Measurements from ENCODE around the gene KIAA0753.
"Not testable (repeated sequence)": the region's sequence is repeated elsewhere in the genome, so short reads cannot be mapped to it uniquely, and the experiment has no call there.

The KIAA0753 gene

DNA sequence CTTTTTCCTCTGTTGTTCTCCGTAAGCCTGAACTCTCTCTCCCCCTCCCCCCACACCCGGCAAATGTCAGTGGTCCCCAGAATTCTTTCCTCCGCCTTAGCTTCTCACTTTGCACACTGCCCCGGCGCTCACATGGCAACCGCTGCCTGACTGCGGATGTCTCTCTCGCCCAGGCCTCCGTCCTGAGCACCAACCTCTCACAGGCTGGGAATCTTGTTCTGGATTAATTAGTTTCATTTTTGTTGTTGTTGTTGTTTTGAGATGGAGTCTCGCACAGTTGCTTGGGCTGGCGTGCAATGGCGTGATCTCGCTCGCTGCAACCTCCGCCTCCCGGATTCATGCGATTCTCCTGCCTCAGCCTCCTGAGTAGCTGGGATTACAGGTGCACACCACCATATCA lies 27.7 kb upstream of the KIAA0753 start:
- DNase-seq, result no peak

DNA sequence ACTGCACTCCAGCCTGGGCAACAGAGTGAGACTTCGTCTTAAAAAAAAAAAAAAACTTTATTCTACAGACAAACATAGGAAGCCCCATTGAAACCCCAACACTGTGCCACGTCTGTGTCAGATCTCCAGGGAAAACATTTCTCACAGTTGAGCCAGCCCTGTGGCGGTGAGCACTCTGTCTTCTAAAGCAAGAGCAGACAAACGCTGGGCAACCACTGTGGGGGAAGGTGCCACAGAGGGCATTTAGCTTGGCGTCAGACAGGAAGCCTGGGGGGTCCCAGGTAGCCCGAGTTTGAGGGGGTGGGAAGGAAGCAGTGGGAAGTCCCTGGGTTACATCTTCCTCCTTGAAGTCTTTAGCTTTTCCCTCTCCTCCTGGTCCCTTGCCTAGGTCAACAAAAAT lies 27.0 kb upstream of the KIAA0753 start:
- DNase-seq, result no peak

DNA sequence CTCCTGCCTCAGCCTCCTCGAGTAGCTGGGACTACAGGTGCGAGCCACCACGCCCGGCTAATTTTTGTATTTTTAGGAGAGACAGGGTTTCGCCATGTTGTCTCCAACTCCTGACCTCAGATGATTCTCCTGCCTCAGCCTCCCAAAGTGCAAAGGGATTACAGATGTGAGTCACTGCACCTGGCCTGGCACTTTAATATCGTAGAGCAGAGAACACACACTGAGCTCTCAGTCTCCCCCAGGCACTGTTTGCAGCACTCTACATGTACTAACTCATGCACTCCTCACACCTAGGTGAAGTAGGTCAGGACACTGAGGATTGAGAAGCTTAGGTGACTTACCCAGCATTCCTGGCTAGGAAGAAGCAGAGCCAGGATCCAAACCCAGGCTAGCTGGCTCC lies 26.0 kb upstream of the KIAA0753 start:
- no peak for DNase-seq

DNA sequence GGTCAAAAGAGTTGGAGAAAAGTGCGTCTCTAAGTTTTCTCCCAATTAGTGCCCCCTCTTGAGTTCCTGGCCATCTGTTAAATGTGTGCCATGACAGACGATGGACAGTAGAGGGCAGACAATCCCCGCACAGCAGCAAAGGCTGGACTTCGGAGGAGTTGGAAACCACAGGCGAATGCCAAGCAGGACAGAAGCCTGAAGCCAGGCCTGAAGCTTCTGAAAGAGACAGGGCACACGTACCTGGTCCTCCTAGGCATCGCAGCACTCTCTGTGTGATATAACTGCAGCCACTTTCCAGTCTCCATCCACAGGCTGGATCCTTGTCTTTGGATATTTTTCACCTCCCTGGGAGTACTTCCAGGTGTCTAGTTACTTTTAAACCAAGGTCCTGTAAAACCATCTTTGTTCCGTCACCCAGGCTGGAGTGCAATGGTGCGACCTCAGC lies 25.6 kb upstream of the KIAA0753 start:
- peak in 3 of 5 experiments; percentile 9 to 41 (median 24) for DNase-seq

DNA sequence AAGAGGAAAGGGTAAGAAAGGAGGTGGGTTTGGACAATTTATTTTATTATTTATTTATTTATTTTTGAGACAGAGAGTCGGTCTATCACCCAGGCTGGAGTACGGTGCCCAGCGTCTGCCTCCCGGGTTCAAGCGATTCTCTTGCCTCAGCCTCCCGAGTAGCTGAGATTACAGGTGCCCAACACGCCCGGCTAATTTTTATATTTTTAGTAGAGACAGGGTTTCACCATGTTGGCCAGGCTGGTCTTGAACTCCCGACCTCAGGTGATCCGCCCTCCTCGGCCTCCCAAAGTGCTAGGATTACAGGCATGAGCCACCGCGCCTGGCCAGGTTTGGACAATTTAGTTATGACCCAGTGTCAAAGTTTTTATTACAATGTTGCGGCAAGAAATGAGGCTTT lies 22.7 kb upstream of the KIAA0753 start:
- not testable (repeated sequence) for DNase-seq

DNA sequence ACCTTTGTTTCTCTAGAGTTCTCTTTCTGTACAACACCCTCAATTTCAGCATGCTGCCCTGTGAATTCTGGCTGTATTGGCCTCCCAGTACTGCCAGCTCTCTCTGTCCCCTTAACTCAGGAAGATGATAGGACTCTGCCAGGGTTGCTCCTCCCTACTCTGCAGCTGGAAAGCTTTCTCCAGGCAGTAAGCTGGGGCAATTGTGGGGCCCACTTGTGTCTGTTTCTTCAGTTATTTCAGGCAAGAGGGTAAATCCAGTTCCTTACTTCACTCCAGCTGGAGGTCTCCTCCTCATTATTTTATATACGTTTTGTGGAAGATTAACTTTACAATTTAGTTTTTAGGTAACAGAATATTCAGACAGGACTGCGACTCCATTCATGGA lies 20.9 kb upstream of the KIAA0753 start:
- DNase-seq, result no peak

DNA sequence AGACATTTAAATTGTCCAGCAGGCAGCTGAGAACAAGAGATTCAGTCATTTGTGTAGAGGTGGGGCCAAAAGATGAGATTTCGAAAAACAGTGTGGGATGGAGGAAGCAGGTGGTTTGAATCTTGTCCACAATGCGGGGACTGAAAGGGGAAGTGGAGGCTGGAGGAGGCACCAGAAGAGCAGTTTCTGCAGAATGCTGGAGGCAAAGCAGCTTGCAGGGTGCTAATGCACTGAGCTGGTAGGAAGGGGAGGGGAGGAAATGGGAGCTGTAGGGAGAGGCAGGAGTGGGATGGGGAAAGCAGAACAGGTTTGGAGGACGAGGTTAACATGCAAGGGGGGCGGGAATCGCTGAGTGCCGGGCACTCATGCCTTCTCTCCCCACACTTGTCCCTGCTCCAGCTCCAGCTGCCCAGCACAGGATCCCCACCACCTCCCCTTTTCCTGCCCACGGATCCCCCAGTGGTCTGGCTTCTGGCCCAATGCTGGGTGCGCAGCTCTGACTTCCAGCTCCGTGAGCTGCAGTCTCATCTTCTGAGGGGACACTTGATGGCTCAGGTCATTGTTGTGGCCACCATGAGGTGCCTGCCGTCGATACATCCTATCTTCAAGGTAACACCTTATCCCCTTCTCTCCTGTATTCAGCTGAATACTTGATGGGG lies 20.4 kb upstream of the KIAA0753 start:
- peak in 1 of 5 experiments; percentile 72 for DNase-seq

DNA sequence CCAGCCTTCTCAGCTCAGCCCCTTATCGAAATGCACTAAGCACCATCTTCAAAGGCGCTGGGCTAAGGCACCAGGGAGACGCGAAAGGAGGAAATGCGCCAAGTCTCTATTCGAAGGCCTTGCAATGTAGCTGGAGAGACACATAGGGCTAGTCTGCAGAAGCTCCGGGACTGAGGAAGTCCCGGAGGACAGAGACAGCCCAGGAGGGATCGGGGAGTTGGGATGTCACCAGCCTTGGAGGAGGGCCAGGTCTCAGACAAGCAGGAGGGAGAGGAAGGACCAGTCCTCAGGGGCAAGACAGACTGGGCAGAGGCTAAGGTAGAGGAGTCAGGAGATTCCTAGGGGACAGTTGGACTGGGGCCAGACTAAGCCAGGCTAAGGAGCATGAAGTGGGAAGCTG lies 19.6 kb upstream of the KIAA0753 start:
- no peak for DNase-seq

DNA sequence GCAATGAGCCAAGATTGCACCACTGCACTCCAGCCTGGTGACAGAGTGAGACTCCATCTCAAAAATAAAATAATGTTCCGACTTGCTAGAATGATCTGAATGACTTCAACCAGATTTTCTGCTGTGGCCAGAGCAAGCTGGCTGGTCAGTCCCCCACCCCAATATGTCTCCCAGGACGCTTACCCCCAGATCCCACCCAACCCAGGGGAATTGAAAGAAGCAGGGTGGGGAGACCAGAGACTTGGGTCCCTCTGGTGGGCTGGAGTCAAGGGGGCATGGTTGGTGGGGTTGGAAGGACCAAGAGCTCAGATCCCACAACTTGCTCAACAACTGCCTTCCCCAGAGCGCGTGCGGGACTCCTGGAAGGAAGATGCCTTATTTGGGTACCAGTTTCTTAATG lies 17.9 kb upstream of the KIAA0753 start:
- not testable (repeated sequence) for DNase-seq

DNA sequence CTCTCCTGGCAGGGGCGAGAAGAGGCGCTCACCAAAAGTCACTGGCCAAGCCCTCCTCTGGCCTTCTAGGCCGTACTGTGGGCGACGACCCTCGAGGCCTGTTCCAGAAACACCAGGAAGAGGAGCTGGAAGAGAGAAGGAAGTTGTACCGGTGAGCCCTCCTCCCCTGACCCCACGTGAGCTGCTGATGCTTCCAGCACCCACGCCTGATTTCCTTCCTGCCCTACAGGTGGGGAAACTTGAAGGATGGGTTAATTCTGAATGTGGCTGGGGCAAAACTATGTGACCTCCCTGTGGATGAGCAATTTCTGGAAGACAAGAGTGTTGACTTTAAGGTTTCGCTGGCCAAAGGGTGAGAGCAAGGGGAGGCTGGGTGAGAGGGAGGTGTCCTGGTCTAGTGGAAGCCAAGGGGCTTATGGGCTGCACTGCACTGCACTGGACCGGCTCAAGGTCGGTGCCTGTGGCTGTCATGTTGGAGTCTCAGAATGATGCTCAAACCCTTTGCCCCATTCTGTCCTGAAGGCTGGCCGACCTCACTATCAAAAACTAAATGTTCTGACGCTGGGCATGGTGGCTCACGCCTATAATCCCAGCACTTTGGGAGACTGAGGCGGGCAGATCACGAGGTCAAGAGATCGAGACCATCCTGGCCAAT lies 17.2 kb upstream of the KIAA0753 start:
- no peak for DNase-seq

DNA sequence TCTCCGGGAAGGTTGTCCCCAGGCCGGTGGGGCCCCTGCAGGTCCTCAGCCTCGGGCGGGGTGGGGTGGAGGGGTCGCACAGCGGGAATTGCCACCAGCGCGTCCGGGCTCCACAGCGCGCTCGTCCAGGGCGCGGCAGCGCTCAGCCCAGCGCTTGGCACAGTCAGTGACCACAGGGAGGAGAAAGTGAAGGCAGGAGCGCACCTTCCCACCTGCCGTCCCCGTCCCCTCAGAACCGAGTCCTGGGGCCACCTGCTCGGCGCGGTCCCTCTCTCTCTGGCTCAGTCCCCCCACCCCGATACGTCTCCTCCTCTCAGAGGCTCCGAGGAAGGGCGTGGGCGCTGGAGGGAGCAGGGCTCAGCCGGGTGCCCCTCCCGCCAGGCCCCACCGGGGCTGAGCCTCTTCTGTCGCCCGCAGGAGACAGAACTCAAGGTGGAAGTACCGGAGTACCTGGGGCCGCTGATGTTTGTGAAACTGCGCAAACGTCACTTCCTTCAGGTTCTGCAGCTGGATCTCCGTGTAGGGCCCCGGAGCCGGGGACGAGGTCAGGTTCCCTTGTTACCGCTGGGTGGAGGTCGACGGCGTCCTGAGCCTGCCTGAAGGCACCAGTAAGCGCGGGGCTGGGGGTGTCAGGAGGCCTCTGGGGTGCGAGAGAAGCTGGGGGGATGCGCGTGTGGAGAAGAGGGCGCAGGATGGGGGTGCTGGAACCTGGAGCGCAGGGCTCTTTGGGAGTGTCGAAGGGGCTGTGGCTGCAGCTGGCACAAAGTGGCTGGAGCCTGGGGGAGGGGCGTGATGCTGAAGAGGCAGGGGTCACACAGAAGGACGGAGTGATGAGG lies 16.5 kb upstream of the KIAA0753 start:
- DNase-seq, result peak in 4 of 5 experiments; percentile 40 to 86 (median 50)

DNA sequence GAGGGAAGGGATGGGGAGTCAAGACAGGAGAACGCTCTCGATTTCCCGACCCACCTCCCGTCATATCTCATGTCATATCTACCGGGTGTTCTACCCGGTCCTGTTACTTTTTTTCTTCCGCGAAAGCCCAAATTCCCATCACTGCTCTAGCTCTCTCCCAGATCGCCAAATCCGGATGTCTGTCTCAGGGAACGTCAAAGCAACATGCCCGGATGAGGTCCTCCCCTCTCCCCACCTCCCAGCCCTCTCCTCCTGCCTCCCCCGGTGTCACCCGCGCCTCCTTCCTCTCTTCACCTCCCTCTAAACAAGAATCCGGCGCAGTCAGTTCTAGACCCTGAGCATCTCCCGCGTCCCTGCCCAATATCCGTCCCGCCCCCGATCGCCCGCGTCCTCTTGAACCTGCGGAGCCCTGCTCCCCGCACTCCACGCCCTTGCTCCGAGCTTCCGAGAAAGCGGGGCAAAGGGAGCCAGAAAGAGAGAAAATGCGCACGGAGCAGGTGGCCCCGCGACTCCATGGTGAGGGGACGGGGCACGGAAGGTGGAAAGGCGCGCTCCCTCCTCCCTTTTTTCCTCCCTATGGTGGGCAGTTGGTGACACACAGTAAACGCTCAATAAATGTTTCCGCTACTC lies 15.3 kb upstream of the KIAA0753 start:
- not testable (repeated sequence) for DNase-seq

DNA sequence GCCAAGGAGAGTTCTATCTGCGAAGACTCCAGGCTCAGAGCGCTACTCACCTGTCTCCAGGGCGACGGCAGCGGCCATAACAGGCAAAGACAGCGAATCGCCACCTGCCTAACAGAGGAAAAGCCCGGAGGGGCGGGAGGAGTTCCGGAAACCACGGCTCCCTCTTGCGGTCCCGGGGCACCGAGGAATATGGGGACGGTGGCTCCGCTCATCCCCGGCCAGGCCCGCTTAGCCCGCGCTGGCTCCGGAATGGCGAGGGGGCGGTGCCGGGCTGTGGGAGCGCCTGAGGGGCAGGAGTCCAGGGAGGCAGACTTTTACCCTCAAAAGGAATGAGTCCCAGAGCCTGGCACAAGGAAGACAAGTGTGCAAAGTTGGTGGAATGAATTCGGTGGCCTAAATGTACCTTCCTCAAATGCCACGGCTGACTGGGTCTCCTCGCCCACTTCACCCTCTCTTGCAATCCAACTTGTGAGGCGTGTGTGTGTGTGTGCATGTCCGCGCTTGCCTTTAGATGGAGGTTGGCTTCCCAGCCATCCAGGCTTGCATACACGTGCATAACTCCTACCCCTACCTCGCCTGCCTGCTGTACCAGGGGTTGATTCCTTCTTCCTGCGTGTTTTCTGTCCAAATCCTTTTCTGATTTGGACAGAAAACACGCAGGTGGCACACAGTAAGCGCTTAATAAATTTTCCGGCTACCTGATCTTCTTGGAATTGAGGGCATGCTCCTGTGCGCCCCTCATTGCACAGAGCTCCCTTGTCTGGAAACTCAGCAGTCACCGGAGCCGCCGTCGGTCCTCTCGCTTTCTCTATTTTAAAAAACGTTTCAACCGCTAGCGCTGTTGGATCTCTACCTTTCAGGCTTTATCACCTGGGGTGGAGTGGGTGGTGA lies 14.6 kb upstream of the KIAA0753 start:
- DNase-seq, result no peak

DNA sequence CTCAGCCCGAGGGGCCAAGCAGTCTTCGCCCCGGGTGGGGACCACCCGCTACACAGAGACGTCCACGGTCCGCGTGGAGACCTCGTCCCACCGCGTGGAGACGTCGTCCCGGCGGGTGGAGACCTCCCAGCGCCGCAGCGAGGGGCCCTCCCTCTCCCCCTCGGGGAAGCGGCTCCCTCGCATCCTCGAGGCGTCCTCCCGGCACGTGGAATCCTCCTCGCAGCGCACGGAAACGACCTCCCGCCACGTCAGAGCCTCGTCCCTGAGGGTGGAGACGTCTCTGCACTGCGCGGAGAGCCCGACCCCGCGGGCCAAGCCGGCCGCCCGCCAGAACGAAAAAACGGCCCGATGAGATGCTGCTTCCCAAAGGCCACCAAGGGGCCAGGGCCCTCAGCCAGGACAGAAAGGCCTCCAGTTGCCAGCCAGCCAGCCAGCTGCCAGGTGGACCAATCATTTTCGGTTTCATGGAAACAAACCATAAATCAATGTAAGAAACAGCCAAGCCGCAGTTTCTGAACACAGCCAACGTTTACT lies 11.5 kb upstream of the KIAA0753 start:
- DNase-seq, result peak in 2 of 5 experiments; percentile 32 to 57

DNA sequence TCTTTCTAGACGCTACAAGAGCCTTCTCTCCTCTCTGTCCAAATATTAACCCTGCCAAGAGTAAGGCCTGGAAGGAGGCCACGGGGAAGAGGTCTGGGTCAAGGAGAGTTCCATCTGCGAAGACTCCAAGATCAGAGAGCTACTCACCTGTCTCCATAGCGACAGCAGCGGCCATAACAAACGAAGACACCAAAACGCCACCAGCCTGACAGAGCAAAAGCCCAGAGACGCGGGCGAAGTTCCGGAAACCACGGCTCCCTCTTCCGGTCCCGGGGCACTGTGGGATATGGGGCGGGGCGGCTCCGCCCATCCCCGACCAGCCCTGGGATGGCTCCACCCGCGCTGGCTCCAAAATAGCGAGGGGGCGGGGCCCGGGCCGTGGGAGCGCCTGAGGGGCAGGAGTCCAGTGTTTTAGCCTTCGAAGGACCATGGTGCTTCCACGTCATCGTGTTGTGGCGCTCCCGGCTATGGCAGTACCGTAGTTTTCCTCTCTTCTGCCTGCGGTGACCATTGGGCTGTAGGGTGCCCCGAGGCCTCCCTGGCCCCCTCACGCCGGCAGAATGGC lies 10.9 kb upstream of the KIAA0753 start, which contains the start of the genes C17orf100 and MED31:
Gene C17orf100 (plus strand): TSS at position 409 of the 565 bp plus-strand sequence. CDS start 152 bp downstream, at position 561.
Gene MED31 (minus strand): TSS at position 252 of the 565 bp plus-strand sequence. CDS start 77 bp downstream, at position 175.
- DNase-seq, result peak; percentile 88 to 96 (median 91)

DNA sequence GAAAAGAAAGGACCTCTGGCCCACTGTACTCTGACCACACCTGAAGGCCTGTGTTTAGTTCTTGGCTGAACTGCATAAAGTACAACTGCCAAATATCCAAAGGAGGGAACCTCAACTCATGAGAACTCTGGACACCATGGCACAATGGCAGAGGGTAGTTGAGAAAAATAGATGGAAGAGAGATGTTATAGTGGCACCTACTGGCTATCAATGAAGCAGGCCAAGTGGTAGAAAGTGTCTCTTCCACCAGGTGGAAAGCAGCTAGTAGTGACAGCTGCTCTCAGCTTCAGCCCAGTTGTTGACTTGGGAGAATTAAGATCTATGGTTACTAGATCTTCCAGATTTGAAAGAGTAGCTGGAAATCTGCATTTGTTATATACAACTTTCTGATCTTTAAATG lies 7.7 kb upstream of the KIAA0753 start:
- peak in 1 of 5 experiments; percentile 46 for DNase-seq

DNA sequence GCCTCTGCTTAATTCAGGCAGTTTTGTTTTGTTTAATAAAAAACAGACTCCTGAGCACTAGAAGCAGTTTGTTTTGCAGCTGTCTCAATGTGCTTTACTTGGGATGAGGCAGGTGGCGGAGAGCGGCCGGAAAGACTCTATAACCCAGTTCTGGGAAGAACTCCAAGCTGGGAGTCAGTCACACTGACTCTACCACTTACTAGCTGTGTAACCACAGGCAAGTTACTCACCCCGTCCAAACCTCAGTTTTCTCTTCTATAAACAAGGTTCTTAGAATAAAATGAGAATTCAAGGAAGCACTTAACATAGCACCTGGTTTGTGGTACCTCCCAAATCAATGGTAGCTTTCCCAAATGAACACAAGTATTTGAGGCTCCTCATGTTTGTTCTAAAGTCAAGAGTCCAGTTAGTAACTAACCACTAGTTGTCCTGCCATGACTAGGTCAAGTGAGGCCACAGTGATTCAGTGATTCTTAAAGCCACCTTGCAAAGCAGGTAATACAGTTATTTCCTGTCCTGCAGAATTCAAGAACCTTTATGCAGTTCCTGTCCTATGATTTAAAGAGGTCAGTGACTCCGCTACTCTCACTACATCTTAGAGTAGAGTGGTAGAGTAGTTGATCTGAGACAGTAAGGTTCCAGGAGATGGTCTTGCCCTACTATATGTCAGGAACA lies 3.1 kb upstream of the KIAA0753 start:
- no peak for DNase-seq

DNA sequence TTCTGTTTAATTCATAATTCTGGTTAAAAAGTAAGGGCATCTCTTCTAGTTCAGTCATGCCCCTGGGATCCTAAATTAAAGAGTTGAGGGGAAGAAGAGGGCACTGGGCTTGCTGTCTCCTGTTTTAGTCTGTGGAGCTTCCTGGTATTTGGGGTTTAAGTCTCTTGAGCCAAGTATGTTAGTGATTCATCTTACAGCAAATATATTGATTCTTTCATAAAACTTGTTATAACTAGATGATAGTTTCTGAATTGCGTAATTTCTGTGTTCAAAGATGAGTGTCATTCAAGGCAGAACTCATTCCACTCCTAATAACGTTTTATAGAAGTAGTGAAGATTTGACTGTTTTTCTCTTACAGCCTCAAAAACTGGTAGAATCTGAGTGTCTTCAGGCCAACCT lies 2.1 kb upstream of the KIAA0753 start:
- peak in 1 of 5 experiments; percentile 34 for DNase-seq

DNA sequence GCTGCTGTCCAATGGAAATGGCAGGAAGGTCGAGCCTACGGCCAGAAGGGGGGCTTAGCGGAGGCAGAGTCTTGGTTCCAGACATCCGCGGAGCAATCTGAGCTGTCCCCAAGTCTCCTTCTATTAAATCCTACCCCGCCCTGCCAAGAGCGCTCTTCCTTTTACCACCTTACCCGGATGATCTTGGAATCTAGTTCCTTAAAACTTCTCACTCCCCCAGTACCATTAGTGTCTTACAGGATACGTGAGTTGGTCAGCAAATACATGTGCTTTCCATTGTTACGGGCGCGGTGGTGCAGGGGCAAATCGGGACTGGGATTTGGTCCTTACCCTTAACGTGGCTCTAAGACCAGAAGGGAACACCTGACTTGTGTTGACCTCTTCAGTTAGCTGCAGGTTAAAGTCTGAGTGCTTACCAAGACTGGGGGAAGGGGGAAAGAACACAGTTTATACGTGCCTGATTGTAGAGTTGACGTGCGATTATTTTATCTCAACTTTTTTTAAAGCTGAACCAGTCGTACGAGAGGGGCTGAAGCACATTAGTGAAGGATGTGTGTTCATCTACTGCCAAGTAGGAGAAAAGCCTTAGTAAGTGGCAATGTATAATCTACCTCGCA lies 844 bp upstream of the KIAA0753 start:
- DNase-seq, result peak in 1 of 5 experiments; percentile 31
